Hematopoietic multipotent progenitor cell treated with erythropoietin and hydrocortisone succinate and interleukin-3 and kit ligand, for 17 days (in vitro differentiated cells): ENCODE data around the gene SKAP2.
"Not testable (repeated sequence)": the region's sequence is repeated elsewhere in the genome, so short reads cannot be mapped to it uniquely, and the experiment has no call there.

Experiments
- DNase-seq: peaks from one replicate; pipeline ENCODE4 v3.0.0-alpha.2; 2015; ENCODE audit warnings: low spot score

The SKAP2 gene

DNA sequence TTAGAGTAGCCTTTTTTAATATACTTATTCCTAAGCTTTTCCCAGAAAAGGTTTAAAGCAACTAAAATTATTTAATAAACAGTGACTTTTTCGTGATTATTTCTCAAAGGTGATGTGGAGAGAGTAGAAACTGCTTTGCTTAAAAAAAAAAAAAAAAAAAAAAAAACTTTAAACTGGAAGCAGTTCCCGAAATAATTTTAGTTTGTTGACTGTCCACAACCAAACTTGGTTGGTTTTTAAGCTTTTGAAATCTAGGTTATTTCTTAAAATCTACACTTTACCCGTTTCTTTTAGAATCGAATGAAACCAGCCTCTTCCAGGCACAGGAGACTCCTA, 7.3 kb downstream of the SKAP2 start:
- no peak for DNase-seq

DNA sequence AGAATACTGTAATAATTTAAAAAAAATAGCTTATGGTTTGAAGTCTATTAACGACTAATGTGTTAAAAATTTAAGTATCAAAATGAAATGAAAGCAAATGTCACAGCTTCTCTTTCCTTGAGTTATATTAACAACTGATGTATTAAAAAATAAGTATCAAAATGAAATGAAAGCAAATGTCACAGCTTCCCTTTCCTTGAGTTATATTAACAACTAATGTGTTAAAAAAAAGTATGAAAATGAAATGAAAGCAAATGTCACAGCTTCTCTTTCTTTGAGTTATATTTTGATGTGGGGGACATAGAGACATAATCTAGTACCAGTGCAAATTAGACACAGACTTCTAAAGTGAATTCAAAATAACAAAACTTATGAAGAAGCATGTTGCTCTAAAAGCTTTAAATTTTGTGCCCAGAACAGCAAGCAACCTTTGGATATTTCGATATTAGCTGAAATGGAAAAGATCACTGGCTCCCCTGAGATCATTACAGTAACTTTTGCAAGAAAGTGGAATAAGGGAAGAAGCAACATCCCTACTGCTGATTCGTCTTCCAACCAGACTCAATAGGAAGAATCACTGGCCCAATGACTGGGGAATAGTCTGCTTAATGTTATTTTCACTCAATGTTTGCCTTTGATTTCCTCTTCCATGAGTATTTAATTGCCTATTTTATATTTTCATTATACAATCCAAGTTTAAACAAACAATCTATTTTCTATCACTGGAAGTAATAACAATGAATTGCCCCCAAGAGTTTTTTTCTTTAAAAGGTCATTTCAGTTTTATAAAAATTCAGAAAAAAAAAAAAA, 8.0 kb downstream of the SKAP2 start:
- no peak for DNase-seq

DNA sequence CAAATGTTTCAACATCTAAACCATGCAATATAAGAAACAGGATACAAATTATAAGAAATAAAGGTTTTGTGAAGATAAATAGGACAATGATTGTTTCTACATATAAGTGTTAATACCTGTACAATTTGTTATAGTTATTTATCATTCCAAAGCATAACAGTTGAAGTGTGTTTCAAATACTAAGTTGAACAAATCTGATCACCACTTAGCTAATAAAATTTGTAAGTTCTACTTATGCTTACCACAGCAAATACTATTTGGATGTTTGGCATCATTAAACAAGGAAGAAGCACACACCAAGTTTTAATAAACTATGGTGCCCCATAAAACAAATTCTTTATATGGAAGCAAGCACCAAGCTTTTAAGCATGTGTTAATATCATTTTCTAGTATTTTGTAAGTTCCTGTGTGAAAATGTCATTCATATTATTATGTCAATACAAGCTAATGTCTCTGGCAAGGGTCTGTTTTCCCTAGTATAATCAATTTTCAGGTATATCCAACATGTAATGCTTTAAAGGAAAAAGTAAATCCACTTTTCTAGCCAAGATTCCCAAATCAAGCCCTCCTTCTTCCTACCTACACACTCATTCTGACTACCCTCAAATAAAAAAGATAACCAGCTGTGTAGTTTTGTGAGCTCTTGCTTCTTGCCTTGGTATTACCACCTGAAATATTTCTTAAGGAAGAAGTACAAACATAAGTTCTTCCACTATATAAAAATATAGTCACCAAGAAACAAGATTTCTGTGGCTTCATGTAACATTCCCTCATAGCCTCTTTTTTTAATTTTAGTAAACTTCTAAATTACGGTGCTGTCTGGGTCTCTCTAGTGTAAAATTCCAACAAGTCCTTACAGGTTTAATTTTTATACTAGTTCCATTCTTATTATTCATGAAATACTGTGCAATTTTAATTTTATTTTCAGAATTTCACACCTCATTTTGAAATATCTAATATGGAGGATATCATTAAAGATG, 9.2 kb downstream of the SKAP2 start:
- no peak for DNase-seq

DNA sequence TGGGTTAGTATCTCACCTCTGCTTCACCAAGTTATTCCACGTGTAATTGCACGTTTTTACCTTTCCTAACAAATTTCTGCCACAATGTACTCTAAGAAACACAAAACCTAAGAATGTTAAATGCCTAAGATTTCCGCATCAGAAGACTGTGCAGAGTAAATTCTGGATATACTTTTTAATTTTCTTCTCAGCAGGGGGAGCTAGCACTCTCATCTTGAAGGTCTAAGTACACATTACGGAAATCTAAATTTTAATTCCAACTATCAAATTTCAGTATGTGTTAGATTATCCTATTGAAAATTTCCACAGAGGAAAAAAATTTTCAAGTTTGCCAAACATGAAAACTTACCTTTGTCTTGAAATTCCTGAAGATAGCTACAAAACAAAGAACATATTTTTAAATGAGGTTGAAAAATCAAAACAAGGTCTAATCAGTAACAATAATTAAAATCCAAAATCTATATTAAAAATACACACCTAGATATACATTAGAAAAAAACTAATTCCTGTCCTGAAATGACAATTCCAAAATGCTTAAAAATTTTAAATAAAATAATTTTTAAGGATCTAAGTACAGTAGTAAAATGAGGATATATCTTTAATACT, 10.5 kb downstream of the SKAP2 start:
- DNase-seq: peak; percentile 48

DNA sequence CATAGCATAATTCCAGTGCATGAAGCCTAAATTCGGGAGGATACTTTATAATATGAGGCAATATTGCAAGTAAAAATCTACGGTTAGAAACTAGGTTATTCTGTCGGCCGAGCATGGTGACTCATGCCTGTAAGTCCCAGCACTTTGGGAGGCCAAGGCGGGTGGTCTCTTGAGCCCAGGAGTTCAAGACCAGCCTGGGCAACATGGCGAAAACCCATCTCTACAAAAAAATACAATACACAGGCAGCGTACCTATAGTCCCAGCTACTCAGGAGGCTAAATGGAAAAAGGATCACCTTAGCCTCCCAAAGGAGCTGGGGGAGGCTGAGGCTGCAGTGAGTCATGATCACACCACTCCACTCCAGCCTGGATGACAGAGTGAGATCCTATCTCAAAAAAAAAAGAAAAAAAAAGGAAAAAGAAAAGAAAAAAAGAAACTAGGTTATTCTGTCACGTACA, 14.2 kb downstream of the SKAP2 start:
- no peak for DNase-seq

DNA sequence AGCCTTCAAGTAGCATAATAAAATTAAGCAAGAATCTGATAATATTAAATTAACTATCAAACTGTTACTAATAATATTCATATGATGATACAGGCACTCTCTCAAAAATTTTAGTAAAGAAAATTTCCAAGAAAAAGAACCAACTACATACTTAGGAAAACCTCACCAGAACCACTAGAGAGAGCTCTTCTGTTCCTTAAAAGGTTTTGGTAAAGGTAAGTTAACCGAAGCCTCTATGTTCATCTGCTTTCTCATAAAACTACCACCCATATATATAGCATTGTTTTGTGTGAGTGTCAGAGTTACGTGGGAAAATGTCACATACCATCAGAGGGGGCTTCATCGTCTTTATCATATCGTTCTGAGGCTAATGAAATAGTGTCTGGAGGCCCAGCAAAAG, 20.7 kb downstream of the SKAP2 start:
- DNase-seq: no peak

DNA sequence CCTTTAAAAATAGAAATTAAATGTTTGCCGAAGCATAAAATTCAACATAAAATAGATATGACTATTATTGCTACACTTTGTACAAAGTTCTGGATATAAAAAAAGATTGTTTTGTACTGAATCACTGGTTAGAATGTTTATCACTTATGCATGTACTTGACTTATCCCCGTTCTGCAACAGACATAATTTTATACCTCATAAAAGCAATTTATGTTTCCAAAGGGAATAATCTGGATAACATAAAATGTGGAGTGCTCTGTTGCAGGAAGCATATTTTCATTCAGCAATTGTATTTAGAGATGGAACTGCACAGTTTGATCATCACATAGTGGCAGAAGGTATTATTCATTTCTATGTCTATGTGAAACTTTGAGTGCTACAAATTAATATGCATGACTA, 21.5 kb downstream of the SKAP2 start:
- DNase-seq: no peak

DNA sequence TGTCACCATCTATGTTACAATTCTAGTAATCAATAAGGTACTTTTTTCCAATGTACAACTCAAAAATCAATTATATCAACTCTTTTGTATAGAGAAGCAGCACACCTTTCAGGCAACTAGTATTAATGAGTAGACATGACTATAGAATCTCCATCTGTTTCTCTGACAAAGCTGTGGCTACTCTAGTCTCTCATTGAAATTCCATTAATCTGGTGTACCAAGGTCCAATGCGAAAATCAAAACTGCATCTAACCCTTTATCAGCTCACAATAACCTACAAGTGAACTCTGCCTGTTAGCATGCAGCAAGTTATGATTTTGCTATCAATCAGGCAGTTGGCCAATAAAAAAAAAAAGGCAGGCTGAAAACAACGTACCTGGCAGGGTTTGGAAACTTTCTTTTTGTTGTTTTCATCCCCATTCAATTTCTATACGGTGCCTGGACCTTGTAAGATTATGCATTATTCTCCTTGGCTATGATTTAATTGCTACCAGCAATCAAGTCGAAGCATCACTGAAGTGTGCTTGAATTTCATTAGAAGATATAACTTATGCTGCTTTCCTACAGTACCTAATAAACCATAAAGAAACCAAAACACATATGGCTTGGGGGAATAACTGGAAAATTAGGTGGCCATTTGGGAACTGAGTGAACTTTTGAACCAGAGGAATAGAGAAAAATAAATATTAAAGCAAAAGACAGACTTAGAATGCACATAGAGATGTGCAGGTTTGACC, 23.2 kb downstream of the SKAP2 start:
- DNase-seq: no peak

DNA sequence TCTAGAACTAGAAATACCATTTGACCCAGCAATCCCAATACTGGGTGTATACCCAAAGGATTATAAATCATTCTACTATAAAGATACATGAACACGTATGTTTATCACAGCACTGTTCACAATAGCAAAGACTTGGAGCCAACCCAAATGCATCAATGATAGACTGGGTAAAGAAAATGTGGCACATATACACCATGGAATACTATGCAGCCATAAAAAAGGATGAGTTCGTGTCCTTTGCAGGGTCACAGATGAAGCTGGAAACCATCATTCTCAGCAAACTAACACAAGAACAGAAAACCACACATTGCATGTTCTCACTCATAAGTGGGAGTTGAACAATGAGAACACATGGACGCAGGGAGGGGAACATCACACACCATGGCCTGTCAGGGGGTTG, 27.6 kb downstream of the SKAP2 start:
- DNase-seq: not testable (repeated sequence)

DNA sequence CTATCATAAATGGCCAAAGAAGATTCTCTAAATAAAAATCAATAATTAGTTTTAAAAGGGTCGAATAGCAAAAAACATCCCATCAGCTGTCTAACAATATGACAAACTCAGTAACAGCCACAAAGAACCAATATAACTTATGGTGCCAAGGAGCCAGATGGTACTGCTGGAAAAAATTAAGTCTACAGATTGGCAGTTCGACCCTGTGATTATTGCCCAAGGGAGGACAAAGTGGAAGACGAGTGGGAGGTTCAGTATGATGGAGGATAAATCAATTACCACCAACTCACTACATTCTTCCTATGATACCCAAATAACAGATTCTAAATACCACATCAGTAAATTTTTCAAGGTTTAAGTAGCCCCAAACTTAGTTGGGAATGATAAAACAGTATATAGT, 49.0 kb downstream of the SKAP2 start:
- DNase-seq: no peak

DNA sequence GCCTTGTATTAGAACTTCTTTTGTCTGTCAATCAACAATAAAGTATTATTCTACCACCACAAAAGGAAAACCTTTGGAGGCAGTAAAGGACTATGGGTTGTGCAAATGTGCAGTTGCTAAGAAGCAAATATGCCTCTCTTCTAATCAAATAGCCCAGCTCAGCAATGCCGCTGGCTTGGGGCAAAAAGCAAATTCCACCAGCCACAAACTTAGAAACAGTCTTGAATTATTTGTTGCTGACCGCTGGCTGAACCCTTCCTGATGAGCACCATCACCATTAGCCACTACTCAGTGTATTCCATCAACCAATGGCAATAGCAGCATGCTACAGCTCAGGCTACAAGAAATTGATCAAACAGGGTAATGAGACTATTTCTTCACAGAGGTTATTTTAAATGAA, 51.0 kb downstream of the SKAP2 start:
- DNase-seq: no peak

DNA sequence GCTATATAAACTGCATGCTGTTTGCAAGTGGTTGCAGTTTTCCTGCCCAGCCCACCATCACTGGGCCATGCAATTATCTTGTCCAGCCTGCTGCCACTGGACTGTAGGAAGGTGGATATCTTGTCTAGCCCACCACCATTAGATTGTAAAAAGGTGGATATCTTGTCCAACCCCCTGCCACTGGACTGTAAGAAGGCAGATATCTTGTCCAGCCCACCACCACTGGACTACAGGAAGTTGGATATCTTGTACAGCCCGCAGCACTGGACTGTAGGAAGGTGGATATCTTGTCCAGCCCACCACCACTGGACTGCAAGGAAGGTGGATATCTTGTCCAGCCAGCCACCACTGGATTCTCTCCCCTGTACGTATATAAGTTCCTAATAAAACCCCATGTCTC, 69.8 kb downstream of the SKAP2 start:
- DNase-seq: no peak

DNA sequence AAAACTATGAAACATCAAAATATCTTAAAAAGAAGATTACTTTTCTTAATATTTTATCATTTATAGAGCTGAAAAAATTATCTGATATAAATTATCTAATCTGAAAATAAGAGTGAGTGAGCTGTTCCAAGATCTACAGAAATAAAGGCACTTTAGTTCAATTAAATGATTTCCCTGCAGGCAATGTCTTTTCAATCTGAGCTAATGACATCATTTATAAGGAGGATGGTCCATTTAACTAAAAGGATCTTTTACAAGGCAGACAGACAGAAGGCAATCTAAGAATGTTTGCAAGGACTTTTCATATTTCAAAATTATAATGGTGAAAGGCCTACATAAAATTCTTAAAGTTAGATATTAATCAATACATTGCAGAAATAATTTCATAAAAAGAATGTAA, 71.8 kb downstream of the SKAP2 start:
- DNase-seq: no peak

DNA sequence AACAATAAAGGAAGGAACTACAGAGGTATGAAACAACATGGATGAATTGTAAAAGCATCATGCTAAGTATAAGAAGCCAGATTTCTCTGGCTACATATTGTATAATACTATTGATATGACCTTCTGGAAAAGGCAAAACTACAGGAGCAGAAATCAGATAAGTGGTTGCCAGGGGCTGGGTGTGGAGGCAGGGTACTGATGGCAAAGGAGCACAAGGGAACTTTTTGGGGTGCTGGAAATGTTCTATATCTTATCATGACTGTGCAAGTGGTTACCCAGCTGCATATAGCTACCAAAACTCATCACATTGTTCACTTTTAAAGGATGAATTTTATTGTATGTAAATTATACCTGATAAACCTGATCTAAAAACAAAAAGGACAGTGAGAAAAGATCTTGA, 72.4 kb downstream of the SKAP2 start:
- no peak for DNase-seq

DNA sequence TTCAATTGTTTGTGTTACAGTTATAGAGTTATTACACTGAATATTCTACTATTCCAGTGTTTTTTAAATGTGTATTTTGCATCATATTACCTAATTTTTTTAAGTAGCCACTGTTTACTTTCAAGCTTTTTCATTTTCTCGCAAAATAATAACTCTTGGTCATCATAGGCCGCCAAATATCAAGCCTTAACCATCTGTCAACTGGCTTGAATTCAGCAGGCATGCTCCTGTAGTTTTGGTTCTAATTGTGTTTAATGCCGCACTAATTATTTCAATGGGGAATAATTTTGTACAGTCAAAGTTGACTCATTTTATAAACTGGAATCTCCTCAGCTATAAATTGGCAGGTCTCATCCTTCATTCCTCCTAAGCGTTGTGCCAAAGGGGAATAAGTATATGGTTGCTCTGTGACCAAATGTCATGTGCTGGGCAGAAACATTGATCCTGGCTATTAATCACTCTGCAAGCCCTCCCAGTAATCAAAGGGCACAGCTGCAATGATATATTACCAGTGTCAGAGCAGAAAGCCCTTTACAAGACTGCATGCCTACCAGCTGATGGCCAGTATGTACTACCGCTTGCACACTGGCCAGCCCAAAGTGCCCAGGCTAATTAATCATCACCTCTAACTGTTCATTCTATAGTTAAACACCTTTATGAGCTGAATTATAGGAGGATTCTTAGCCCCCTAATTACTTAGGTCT, 74.8 kb downstream of the SKAP2 start:
- DNase-seq: no peak

DNA sequence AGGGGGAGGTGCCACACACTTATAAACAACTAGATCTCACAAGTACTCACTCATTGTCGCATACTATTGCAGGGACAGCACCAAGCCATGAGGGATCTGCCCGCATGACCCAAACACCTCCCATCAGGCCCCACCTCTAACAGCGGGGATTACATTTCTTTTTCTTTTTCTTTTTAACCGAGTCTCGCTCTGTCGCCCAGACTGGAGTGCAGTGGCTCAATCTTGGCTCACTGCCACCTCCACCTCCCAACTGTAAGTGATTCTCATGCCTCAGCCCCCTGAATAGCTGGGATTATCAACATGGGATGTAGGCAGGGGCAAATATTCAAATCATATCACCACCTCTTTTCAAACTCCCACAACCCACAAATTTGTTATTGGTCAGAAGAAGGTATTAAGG, 76.7 kb downstream of the SKAP2 start:
- DNase-seq: no peak

DNA sequence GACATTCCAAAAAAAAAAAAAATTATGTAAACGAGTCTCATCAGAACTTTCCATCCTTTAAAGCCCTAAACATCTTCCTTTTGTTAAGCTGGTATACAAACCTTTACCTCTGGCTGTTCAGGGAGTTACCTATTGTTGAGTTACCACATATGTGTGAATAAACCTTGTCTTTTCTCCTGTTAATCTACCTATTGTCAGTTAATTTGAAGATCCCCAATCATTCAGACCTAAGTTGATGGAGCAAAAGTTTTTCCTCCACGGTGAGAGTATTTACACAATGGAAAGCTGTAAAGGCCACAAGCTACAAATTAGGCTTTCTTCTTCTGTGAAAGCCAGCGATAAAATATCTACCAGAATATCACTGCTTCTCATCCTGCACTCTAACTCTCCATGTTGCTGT, 80.3 kb downstream of the SKAP2 start:
- DNase-seq: no peak

DNA sequence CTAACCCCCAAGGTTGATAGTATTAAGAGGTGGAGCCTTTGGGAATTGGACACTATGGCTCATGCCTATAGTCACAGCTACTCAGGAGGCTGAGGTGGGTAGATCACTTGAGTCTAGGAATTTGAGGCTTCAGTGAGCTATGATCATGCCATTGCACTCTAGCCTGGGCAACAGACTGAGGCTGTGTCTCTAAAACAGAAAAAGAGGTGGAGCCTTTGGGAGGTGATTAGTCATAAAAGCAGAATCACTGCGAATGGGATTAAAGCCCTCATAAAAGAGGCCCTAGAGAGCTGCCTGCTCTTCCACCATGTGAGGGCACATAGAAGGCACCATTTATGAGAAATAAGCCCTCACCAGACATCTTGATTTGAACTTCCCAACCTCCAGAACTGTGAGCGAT, 81.9 kb downstream of the SKAP2 start:
- no peak for DNase-seq

DNA sequence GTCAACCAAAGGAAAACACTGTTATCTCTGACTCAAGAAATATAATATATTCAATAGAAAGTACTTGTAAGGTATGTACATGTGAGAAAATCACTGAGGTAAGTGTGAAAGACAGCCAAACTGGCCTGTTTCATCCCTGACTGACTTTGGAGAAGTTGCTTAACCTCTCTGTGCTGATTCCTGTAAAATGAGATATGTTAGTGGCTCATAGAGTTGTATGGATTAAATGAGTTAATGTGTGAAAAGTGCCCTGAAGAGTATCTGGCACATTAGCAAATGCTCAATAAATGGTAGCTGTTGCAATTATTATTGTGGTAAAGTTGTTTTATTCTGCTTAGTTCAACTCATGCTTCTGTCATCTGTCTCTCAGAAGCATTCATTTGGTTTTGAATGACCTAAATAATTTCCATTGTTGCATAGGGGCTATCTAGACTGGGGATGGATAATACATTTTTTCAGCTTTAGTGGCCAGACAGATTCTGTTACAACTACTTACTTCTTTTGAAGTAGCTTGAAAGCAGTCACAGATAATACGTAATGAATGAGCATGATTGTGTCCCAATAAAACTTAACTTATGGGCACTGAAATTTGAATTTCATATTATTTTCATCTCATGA, 84.3 kb downstream of the SKAP2 start:
- no peak for DNase-seq

DNA sequence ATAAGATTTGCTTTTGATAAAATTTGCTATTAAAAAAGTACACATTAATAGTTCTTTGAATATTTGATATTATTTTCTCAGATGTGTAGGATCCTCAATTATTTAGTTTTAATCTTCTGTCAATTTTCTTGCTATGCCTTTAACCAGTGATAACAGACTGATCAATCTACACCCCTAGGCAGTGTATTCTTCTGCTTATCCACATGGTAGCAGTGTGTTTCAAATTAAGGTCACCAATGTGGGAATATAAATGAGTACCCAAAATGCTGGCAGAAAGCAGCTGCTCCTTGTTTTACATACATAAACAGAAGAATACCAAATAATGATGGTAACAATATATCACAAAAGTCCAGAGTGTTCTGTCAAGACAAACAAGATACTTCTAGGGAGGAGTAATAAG, 87.0 kb downstream of the SKAP2 start:
- no peak for DNase-seq

DNA sequence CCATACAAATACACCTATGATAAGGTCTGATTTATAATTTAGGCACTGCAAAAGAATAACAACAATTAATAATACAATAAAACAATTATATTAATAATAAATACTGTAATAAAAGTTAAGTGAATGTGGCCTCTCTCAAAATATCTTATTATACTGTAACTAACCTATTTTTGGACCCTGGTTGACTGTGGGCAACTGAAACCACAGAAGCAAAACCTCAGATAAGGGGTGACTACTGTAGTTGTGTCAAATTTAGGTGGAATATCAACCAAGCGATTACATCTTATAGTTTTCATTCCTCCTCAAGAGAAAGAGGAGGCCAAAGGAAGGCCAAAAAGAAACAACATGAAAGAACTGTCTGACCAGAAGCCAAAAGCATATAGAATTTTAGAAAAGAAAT, 103.9 kb downstream of the SKAP2 start:
- DNase-seq: no peak
